Keratinocyte (primary cell): ENCODE results near the gene STRN. TPM values are rescaled to one million over a fixed set of nuclear protein-coding genes. Genes with fewer than 3 reads are reported as not detected.

Source experiments
- DNase-seq: peaks from one replicate; pipeline ENCODE4 v3.0.0-alpha.2; 2011; ENCODE audit warnings: low read depth, missing footprints, low spot score
- FAIRE-seq: peaks from 2 replicates; lab custom pipeline; 2011; peaks lifted over from hg19 to GRCh38; lab: Jason Lieb, UNC
- H2AFZ ChIP-seq: 2 replicates; pipeline ENCODE4 v1.6.0; 2012; ENCODE audit warnings: low read length, control low read depth, inconsistent platforms; ENCODE audit not compliant: control insufficient read depth
- H3K27ac ChIP-seq: 2 replicates; pipeline ENCODE4 v1.5.1; 2011; ENCODE audit warnings: low read length; ENCODE audit not compliant: control insufficient read depth, insufficient read depth
- H3K27me3 ChIP-seq: 3 replicates; pipeline ENCODE4 v1.6.0; 2011; ENCODE audit warnings: low read length; ENCODE audit not compliant: control insufficient read depth, insufficient read depth; ENCODE audit errors: extremely low read depth
- H3K36me3 ChIP-seq, 2 experiments: 2 replicates in 1 of 2; 3 replicates in 1 of 2; pipeline ENCODE4 v1.5.1; 2011; ENCODE audit warnings: low read length in 2 of 2, mild to moderate bottlenecking in 1 of 2; ENCODE audit not compliant: control insufficient read depth in 2 of 2, insufficient read depth in 2 of 2; ENCODE audit errors: extremely low read depth in 1 of 2
- H3K4me1 ChIP-seq: 3 replicates; pipeline ENCODE4 v1.5.1; 2011; ENCODE audit warnings: low read length; ENCODE audit not compliant: control insufficient read depth, insufficient read depth; ENCODE audit errors: extremely low read depth
- H3K4me2 ChIP-seq: 3 replicates; pipeline ENCODE4 v1.6.0; 2011; ENCODE audit warnings: low read depth, low read length; ENCODE audit not compliant: control insufficient read depth, insufficient read depth; ENCODE audit errors: extremely low read depth
- H3K4me3 ChIP-seq, 3 experiments: fragments of 200-600 bp in 1 of 3; sonication (generic) in 1 of 3; 2 replicates in 2 of 3; 3 replicates in 1 of 3; pipeline ENCODE4 v1.5.1; 2011 to 2016; ENCODE audit warnings: low read length in 3 of 3, mild to moderate bottlenecking in 3 of 3, control low read depth in 2 of 3, inconsistent platforms in 1 of 3, low read depth in 1 of 3, mixed read lengths in 1 of 3, mixed run types in 1 of 3, moderate library complexity in 1 of 3; ENCODE audit not compliant: control insufficient read depth in 2 of 3, insufficient read depth in 2 of 3; ENCODE audit errors: extremely low read depth in 1 of 3
- H3K79me2 ChIP-seq: 2 replicates; pipeline ENCODE4 v1.6.0; 2012; ENCODE audit warnings: low read length; ENCODE audit not compliant: control insufficient read depth, insufficient read depth
- H3K9ac ChIP-seq: 3 replicates; pipeline ENCODE4 v1.6.0; 2011; ENCODE audit warnings: low read length; ENCODE audit not compliant: control insufficient read depth, insufficient read depth; ENCODE audit errors: extremely low read depth
- H3K9me1 ChIP-seq: 3 replicates; pipeline ENCODE4 v1.6.0; 2011; ENCODE audit warnings: low read length; ENCODE audit not compliant: control insufficient read depth, insufficient read depth; ENCODE audit errors: extremely low read depth
- H3K9me3 ChIP-seq: 2 replicates; pipeline ENCODE4 v1.5.1; 2012; ENCODE audit warnings: low read depth, low read length; ENCODE audit not compliant: control insufficient read depth
- H4K20me1 ChIP-seq: 3 replicates; pipeline ENCODE4 v1.6.0; 2011; ENCODE audit warnings: low read length; ENCODE audit not compliant: control insufficient read depth, insufficient read depth; ENCODE audit errors: extremely low read depth
- CTCF ChIP-seq, 3 experiments: IDR thresholded peaks in 1 of 3; conservative IDR thresholded peaks in 1 of 3; optimal IDR thresholded peaks in 1 of 3; 2 replicates in 2 of 3; 3 replicates in 1 of 3; pipeline versions ENCODE3 to v1.5.1; 2011; ENCODE audit warnings: low read length in 3 of 3, mild to moderate bottlenecking in 3 of 3, moderate library complexity in 2 of 3, control low read depth in 1 of 3, inconsistent platforms in 1 of 3; ENCODE audit not compliant: insufficient read depth in 2 of 3; ENCODE audit errors: extremely low read depth in 1 of 3
- EZH2 ChIP-seq: IDR thresholded peaks from one replicate; pipeline ENCODE4 v1.6.1; 2012; ENCODE audit warnings: inconsistent platforms, mild to moderate bottlenecking, low read length, moderate library complexity
- dilution Hi-C: fragments of 300-500 bp; cut with MboI; formaldehyde crosslinking; loops from one replicate; pipeline ENCODE4 v1.7.0; 2020; ENCODE audit warnings: low sequenced_read_pairs; ENCODE audit not compliant: extremely low pct_ligation_motif_present
- polyA plus RNA-seq, 5 experiments: library from polyadenylated mRNA; depleted of rRNA in 3 of 5; stranded (reverse) in 3 of 5; stranded (forward) in 1 of 5; unstranded in 1 of 5; fragments of >200 nt; gene quantifications; 1 replicate in 1 of 5; 2 replicates in 3 of 5; 3 replicates in 1 of 5; pipeline versions ENCODE4 v1.2.1 to v1.2.3, GENCODE V29; 2011 to 2012; ENCODE audit warnings: missing spikeins in 2 of 5, low read depth in 1 of 5, low replicate concordance in 1 of 5

The STRN gene
- polyA plus RNA-seq, 1 donor (not counting 4 experiments of a cell fraction or from before 2014, with no cell fraction given), result 29.3 TPM

- Histone ChIP-seq H3K9me3 (no peaks in the 10 kb centered on the region), H3K27ac (no peak overlapping the region), H3K4me1 (no peaks in the 10 kb centered on the region), H3K79me2 (no peaks in the 10 kb centered on the region), H3K27me3 (no peaks in the 10 kb centered on the region), H3K9ac (no peak overlapping the region), H4K20me1 (no peaks in the 10 kb centered on the region), H3K4me2 (no peak overlapping the region), H3K9me1 (no peaks in the 10 kb centered on the region), H2AFZ (no peak overlapping the region), H3K4me3 (no peak overlapping the region), H3K36me3 (no peaks in the 10 kb centered on the region)
- TF ChIP-seq EZH2 (no peak), CTCF (optimal IDR thresholded peaks at IDR 0.05 in 1 of 3, IDR thresholded peaks at IDR 0.05 in 1 of 3, conservative IDR thresholded peaks at IDR 0.05 in 1 of 3; ENCODE audit: extremely low read depth in 1 of 3, insufficient read depth in 2 of 3, low read length in 3 of 3) (no peak)
- no peak for DNase-seq
- FAIRE-seq, result no peak
- dilution Hi-C loops, result no loop called here
Measured at GRCh38 chr2:36976065-36976464, 9.7 kb upstream of the STRN start.

- dilution Hi-C loops, result no loop called here
- TF ChIP-seq CTCF (optimal IDR thresholded peaks at IDR 0.05 in 1 of 3, IDR thresholded peaks at IDR 0.05 in 1 of 3, conservative IDR thresholded peaks at IDR 0.05 in 1 of 3; ENCODE audit: extremely low read depth in 1 of 3, insufficient read depth in 2 of 3, low read length in 3 of 3), result no peak
- no peak for TF ChIP-seq EZH2
- Histone ChIP-seq H3K4me2 (no peak overlapping the region), H3K4me1 (no peaks in the 10 kb centered on the region), H3K4me3 (no peak overlapping the region), H3K36me3 (no peaks in the 10 kb centered on the region), H3K27me3 (no peaks in the 10 kb centered on the region), H3K9ac (no peak overlapping the region), H2AFZ (no peak overlapping the region), H3K27ac (no peak overlapping the region), H4K20me1 (no peaks in the 10 kb centered on the region), H3K79me2 (no peaks in the 10 kb centered on the region), H3K9me1 (no peaks in the 10 kb centered on the region), H3K9me3 (no peaks in the 10 kb centered on the region)
- DNase-seq, result no peak
- FAIRE-seq, result no peak
Measured at GRCh38 chr2:36975306-36975705, 9.0 kb upstream of the STRN start.
